Left ventricle myocardium superior (tissue), 1 donor: ENCODE results near the gene SORCS2. TPM values are rescaled to one million over a fixed set of nuclear protein-coding genes. Genes with fewer than 3 reads are reported as not detected.
A peak's percentile ranks its signal among the peaks of the same experiment; 100 is the strongest.
"Not testable (repeated sequence)": the region's sequence is repeated elsewhere in the genome, so short reads cannot be mapped to it uniquely, and the experiment has no call there.

Source experiments
- ATAC-seq: fragments of 200-7000 bp; cut with Tn5 transposase; one replicate; pipeline ENCODE4 v1.9.1; 2020; ENCODE audit warnings: mild to moderate bottlenecking, moderate library complexity
- DNase-seq: peaks from one replicate; pipeline ENCODE4 v3.0.0-alpha.2; 2020
- intact Hi-C: fragments of 100-400 bp; cut with micrococcal nuclease; formaldehyde crosslinking; loops from one replicate; pipeline ENCODE4 v1.11.0; 2022
- total RNA-seq: library from RNA; stranded (reverse); fragmentation: NEBNext Ultra II Directional; extraction: Animal tissue kit (Norgen Biotek cat#: 25700); gene quantifications from one replicate; pipeline ENCODE4 v1.2.1, GENCODE V29; 2021
- donor health status: DM: no; HTN: yes; CAD: no; lungs with severe emphysema.

Gene SORCS2
- total RNA-seq, 1 donor from 2014 or later: 1.5 TPM

GRCh38 chr4:7209699-7210098, 17.4 kb downstream of the SORCS2 start:
- ATAC-seq (no peak), DNase-seq (no peak)
- intact Hi-C loops: no loop called here

DNA sequence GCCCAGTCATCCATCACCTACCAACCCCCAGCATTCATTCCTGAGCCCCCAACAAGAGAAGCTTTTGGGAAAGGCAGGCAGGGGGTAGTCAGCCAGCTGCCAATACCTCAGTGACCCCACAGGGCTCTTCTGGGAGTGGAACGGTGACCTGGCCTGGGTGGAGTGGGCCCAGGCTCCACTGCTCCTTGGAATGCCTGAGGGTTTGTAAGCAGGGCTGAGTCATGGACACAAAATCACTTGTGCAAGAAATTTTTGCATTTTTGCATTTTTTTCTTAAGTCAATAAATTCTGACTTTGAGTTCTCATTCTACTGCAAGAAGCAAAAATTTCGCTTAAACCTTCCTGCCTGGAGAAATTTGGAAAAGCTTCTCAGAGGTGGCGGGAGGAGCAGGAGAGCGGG, 18.5 kb downstream of the SORCS2 start:
- no peak for DNase-seq
- ATAC-seq: no peak
- intact Hi-C loops: no loop called here

- intact Hi-C loops: no loop called here
- no peak for DNase-seq
- ATAC-seq: no peak
Observed at GRCh38 chr4:7212101-7212674, 19.9 kb downstream of the SORCS2 start.

- ATAC-seq: no peak
Observed at GRCh38 chr4:7212921-7213320, 20.6 kb downstream of the SORCS2 start.

GRCh38 chr4:7213807-7214206, 21.5 kb downstream of the SORCS2 start:
- intact Hi-C loops: no loop called here

More at GRCh38 chr4:7212921-7213320, 20.6 kb downstream of the SORCS2 start:
- intact Hi-C loops: no loop called here
- DNase-seq: no peak

DNA sequence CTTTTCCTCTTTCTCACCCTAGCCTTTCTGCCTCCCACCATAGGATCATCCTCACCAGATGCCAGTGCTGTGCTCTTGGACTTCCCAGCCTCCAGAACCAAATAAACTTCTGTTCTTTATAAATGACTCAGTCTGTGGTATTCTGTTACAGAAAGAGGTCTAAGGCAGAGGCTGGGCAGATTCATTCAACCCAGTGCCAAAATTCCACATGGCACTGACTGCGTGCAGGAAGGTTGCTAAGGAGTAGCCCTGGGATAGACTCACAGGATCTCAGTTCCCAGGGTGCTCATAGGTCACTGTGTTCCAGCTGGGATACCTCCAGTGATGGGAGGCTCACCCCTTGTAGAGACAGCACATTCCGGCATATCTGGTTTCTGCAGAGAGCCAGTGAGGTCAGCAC, 22.0 kb downstream of the SORCS2 start:
- DNase-seq: no peak
- no peak for ATAC-seq
- intact Hi-C loops: no loop called here

More at GRCh38 chr4:7213807-7214206, 21.5 kb downstream of the SORCS2 start:
- ATAC-seq: no peak
- DNase-seq: no peak

DNA sequence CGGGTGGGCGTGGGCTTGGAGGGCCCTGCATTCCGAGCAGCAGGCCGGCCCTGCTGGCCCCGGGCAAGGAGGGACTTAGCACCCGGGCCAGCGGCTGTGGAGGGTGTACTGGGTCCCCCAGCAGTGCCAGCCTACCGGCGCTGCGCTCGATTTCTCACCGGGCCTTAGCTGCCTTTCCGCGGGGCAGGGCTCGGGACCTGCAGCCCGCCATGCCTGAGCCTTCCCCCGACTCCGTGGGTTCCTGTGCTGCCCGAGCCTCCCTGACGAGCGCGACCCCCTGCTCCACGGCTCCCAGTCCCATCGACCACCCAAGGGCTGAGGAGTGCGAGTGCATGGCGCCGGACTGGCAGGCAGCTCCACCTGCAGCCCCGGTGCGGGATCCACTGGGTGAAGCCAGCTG, 22.8 kb downstream of the SORCS2 start:
- intact Hi-C loops, ATAC-seq, DNase-seq: not testable (repeated sequence)

DNA sequence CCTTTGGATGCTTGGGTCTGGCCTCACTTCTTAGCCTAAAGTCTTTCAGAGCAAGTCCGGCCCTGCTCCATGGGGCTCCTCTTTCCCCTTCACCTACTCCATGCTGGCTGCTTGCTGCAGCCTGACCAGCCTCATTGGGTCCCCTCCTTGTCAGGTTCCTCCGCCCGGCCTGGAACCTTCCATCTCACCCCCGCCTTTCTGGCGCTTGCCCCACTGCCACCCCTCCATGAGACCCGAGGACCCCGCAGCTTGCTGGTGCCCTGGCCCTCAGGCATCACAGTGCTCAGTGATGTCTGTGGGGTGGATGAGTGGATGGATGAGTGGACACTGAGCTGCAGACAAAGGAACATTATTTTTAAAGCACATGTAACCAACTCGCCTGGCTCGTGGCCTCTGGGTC, 24.7 kb downstream of the SORCS2 start:
- intact Hi-C loops: no loop called here
- ATAC-seq (no peak), DNase-seq (peak; percentile 8)

GRCh38 chr4:7217474-7218321, 25.4 kb downstream of the SORCS2 start:
- no peak for ATAC-seq

DNA sequence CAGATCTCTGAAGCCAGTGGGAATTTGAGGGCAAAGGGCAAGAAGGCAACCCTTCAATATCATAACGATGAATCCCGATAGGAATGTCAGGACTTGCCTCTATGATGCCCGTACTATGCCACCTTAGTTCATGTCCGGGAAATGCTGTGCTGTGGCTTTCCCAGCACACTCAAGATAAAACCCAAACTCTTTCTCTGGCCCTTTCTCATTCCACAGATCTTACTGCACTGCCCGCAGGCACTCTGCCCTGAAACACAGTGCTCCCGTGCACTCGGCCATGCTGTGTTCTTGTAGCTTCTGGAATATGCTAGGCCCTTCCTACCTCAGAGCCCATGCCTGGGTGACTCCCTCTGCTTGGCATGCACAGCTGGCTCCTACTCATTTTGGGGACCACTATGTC, 26.3 kb downstream of the SORCS2 start:
- no peak for DNase-seq

More at GRCh38 chr4:7217474-7218321, 25.4 kb downstream of the SORCS2 start:
- intact Hi-C loops: no loop called here
- no peak for DNase-seq

GRCh38 chr4:7222521-7222920, 30.2 kb downstream of the SORCS2 start:
- DNase-seq: no peak
- intact Hi-C loops: no loop called here
- peak; percentile 56 for ATAC-seq

More for the DNA sequence above, 26.3 kb downstream of the SORCS2 start:
- intact Hi-C loops: no loop called here
- ATAC-seq: no peak

DNA sequence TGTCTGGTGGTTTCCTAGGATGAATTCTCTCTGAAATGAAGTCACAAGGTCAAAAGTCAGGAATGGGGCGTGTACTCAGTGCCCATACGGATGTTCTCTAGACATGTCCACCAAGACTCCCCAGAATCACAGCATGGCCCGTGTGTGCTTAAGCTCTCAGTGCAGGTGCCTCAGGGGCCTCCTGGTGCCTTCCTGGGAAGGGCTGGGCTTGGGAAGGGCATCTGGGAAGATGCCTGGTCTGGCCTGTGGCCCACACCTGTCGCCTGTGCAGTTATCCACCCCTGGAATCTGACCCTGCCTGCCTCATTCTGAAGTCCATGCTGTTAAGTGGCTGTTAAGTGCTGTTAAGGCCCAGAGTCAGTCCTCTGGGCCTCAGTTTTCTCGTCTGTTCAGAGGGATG, 31.2 kb downstream of the SORCS2 start:
- DNase-seq (no peak), ATAC-seq (no peak)
- intact Hi-C loops: no loop called here

DNA sequence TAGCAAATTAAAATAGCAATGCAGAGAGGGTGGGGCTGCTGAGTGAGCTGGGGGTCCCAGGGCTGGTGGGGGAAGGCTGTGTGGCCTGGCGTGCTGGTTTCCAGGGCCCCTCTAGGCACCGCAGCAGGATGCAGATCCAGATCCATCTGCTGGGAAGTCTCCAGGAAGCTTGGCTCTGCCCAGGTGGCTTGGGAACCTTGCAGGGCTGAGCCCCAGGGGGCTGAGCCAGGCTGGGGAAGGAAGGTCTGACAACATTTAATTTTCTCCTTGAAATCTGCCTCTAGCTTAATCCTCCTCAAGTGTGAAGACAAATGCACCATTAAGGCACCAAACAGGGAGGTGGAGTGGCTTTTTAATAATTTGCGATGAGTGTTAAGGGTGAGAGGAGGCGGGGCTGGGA, 31.7 kb downstream of the SORCS2 start:
- ATAC-seq (no peak), DNase-seq (no peak)
- intact Hi-C loops: no loop called here

- intact Hi-C loops: no loop called here
- DNase-seq: no peak
- ATAC-seq: no peak
Observed at GRCh38 chr4:7224878-7225533, 32.7 kb downstream of the SORCS2 start.

- DNase-seq: no peak
- no peak for ATAC-seq
- intact Hi-C loops: no loop called here
Observed at GRCh38 chr4:7226439-7226838, 34.1 kb downstream of the SORCS2 start.

- DNase-seq (no peak), ATAC-seq (peak; percentile 60)
- intact Hi-C loops: no loop called here
Observed at GRCh38 chr4:7227008-7227407, 34.7 kb downstream of the SORCS2 start.

DNA sequence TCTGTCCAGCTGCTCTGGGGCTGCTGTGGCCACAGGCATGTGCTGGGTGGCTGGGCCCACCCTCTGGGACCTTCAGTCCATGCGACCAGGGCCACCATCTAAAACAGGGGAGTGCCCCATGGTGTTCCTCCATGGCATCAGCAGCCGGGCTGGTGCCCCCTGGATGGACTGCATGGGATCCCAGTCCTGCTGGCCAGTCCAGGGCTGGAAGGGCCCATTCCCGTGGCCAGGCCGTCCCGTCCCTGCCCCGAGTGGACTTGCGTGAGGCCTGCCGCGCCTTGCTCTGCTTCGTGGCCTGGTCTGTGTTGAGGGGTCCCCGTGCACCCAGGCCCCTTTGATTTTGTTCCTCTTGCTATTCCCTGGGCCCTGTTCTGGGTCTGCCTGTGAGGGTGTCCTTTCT, 36.4 kb downstream of the SORCS2 start:
- intact Hi-C loops: no loop called here
- ATAC-seq: no peak
- no peak for DNase-seq

- ATAC-seq (no peak), DNase-seq (no peak)
- intact Hi-C loops: no loop called here
Observed at GRCh38 chr4:7232061-7232650, 39.8 kb downstream of the SORCS2 start.

GRCh38 chr4:7233006-7233580, 40.8 kb downstream of the SORCS2 start:
- ATAC-seq (no peak), DNase-seq (no peak)
- intact Hi-C loops: no loop called here

- intact Hi-C loops: no loop called here
- DNase-seq (no peak), ATAC-seq (no peak)
Observed at GRCh38 chr4:7233601-7234000, 41.3 kb downstream of the SORCS2 start.
